ENCODE measurements around the gene CFAP57.

Gene CFAP57

DNA sequence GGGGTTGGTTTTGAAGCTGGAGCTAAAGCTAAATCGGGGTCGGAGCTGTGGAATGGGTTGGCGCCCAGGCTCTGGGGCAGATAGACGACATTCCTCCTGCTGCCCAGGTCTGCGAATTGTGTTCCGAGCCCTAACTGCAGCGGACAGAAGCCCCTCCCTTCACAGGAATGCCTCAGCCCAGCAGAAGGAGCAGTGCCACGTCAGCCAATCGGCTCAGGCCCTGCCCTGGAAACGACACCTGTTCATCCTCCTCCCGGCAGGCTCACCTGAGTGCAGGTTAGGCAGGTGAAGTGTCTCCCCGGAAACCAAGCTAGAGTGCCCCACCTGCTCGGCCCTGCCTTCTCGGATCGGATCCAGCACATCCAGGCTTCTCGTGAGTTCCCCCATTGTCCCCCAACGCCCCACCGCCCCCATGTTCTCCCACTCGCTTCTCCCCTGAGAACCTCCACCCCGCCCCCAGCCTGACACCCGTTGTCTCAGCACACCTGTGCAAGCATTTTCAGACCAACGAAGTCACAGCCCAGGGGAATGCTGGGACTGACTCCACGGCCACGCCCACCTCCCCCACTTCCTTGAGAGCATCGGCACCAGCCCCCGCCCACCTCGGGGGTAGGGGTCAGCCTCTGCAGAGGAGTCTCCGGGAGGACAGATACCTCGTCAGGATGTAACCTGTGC lies 98.4 kb downstream of the CFAP57 start:
- Histone ChIP-seq H3K27me3 (replicated peaks) (no peaks in the 10 kb centered on the region), H3K36me3 (replicated peaks) (no peaks in the 10 kb centered on the region), H3K27ac (no peak overlapping the region), H3K4me3 (ENCODE audit: low read depth, low read length) (peak overlapping the region; percentile 9)
- no peak for DNase-seq
- in situ Hi-C loops (cut with HindIII; ENCODE audit: low pct_ligation_motif_present, low sequenced_read_pairs), result no loop called here
- TF ChIP-seq, protein P1, sequence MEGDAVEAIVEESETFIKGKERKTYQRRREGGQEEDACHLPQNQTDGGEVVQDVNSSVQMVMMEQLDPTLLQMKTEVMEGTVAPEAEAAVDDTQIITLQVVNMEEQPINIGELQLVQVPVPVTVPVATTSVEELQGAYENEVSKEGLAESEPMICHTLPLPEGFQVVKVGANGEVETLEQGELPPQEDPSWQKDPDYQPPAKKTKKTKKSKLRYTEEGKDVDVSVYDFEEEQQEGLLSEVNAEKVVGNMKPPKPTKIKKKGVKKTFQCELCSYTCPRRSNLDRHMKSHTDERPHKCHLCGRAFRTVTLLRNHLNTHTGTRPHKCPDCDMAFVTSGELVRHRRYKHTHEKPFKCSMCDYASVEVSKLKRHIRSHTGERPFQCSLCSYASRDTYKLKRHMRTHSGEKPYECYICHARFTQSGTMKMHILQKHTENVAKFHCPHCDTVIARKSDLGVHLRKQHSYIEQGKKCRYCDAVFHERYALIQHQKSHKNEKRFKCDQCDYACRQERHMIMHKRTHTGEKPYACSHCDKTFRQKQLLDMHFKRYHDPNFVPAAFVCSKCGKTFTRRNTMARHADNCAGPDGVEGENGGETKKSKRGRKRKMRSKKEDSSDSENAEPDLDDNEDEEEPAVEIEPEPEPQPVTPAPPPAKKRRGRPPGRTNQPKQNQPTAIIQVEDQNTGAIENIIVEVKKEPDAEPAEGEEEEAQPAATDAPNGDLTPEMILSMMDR (IDR thresholded peaks at IDR 0.05; ENCODE audit: low read depth, low read length, missing control alignments), result no peak

DNA sequence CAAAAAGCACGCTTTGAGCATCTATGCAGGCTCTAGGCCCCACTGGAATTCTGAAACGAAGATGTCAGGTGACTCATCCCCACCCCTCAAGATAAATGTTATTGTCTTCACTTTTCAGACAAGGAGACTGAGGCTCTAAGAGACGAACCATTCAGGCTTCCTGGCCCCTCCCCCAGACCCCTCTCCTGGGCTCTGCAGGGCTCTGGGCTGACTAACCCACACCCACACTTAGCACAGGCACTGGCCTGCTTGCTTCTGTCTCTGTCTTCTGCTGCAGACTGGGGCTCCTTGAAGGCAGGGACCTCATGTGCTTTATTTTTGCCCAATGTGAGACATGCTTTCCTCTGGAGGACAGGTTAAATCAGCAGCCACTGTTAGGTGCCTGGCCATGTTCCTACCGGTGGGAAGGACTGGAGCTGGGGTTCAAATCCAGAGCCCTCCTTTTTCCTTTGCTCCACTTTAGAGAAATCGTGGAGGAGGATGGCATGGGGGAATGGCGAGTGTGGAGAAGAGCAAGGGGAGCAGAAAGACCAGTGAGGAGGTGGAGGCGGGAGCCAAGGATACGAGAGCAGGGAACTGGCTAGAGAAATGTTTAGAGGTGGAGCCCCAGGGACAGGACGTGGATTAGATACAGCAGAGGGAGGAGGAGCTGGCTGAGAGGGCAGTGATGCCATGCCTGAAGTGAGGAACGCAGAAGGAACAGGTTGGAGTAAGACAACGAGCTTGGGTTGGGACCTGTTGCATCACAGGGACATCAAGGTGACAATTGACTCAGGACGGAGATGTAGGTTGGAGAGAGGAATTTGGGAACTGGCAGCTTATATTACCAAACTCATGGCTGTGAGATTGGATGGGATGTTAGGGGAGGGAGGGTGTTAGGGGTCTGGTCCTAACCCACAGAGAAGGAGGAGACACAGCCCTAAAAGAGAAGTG lies 99.3 kb downstream of the CFAP57 start:
- no peaks in the 10 kb centered on the region for H3K36me3 ChIP-seq (replicated peaks)
- no peak overlapping the region for H3K27ac ChIP-seq
- in situ Hi-C loops (cut with HindIII; ENCODE audit: low pct_ligation_motif_present, low sequenced_read_pairs), result no loop called here
- no peak overlapping the region for H3K4me3 ChIP-seq (ENCODE audit: low read depth, low read length)
- TF ChIP-seq, protein P1 (IDR thresholded peaks at IDR 0.05; ENCODE audit: low read depth, low read length, missing control alignments), result no peak
- DNase-seq, result no peak
- H3K27me3 ChIP-seq (replicated peaks), result no peaks in the 10 kb centered on the region

DNA sequence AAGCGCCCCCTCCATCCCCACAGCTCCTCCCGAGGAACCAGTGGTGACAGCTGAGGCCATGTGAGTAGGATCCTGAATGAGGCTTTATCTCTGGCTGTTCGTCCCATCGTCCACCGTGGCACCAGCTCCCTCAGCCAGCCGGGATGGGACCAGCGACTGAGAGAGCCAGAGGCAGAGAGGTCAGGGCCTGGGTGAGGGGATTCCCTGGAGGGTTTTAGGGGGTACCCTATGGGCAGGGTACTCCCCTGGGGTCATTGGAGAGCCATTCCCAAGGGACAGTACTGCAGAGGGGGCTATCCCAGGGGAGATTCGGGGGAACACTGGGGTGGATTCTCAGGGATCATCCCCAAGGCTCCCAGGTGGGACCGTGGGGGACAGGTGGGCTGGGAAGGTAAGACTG lies 100.0 kb downstream of the CFAP57 start:
- DNase-seq, result no peak
- no peaks in the 10 kb centered on the region for H3K27me3 ChIP-seq (replicated peaks)
- no peak overlapping the region for H3K4me3 ChIP-seq (ENCODE audit: low read depth, low read length)
- H3K27ac ChIP-seq, result no peak overlapping the region
- no peaks in the 10 kb centered on the region for H3K36me3 ChIP-seq (replicated peaks)
- in situ Hi-C loops (cut with HindIII; ENCODE audit: low pct_ligation_motif_present, low sequenced_read_pairs), result no loop called here
- TF ChIP-seq, protein P1 (IDR thresholded peaks at IDR 0.05; ENCODE audit: low read depth, low read length, missing control alignments), result no peak

DNA sequence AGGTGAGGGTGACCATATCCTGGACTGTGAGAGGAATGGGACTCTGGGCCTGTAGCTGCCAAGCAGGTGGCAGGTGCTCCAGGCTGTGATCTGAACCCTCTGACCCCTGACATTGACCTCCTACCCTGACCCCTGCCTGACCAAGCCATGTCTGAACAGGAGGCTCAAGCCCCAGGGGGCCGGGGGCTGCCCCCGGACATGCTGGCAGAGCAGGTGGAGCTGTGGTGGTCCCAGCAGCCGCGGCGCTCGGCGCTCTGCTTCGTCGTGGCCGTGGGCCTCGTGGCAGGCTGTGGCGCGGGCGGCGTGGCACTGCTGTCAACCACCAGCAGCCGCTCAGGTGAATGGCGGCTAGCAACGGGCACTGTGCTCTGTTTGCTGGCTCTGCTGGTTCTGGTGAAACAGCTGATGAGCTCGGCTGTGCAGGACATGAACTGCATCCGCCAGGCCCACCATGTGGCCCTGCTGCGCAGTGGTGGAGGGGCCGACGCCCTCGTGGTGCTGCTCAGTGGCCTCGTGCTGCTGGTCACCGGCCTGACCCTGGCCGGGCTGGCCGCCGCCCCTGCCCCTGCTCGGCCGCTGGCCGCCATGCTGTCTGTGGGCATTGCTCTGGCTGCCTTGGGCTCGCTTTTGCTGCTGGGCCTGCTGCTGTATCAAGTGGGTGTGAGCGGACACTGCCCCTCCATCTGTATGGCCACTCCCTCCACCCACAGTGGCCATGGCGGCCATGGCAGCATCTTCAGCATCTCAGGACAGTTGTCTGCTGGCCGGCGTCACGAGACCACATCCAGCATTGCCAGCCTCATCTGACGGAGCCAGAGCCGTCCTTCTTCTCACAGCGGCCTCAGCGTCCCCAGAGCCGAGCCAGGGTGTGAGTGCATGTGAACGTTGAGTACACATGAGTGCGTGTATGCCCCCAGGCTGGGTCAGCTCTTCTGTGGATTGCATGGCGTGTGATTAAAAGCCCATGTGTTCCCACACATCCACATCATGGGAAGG lies 100.7 kb downstream of the CFAP57 start:
- H3K36me3 ChIP-seq (replicated peaks), result no peaks in the 10 kb centered on the region
- DNase-seq, result no peak
- in situ Hi-C loops (cut with HindIII; ENCODE audit: low pct_ligation_motif_present, low sequenced_read_pairs), result no loop called here
- no peaks in the 10 kb centered on the region for H3K27me3 ChIP-seq (replicated peaks)
- no peak overlapping the region for H3K27ac ChIP-seq
- TF ChIP-seq, protein P1 (IDR thresholded peaks at IDR 0.05; ENCODE audit: low read depth, low read length, missing control alignments), result no peak
- H3K4me3 ChIP-seq (ENCODE audit: low read depth, low read length), result no peak overlapping the region

- TF ChIP-seq, protein P1 (IDR thresholded peaks at IDR 0.05; ENCODE audit: low read depth, low read length, missing control alignments), result no peak
- no peak overlapping the region for H3K4me3 ChIP-seq (ENCODE audit: low read depth, low read length)
- no peaks in the 10 kb centered on the region for H3K27me3 ChIP-seq (replicated peaks)
- in situ Hi-C loops (cut with HindIII; ENCODE audit: low pct_ligation_motif_present, low sequenced_read_pairs), result no loop called here
- H3K36me3 ChIP-seq (replicated peaks), result no peaks in the 10 kb centered on the region
- no peak for DNase-seq
- no peak overlapping the region for H3K27ac ChIP-seq
Observed at GRCh38 chr1:43273708-43274107, 101.6 kb downstream of the CFAP57 start.
